ENCODE measurements around the gene CCDC184.

DNA sequence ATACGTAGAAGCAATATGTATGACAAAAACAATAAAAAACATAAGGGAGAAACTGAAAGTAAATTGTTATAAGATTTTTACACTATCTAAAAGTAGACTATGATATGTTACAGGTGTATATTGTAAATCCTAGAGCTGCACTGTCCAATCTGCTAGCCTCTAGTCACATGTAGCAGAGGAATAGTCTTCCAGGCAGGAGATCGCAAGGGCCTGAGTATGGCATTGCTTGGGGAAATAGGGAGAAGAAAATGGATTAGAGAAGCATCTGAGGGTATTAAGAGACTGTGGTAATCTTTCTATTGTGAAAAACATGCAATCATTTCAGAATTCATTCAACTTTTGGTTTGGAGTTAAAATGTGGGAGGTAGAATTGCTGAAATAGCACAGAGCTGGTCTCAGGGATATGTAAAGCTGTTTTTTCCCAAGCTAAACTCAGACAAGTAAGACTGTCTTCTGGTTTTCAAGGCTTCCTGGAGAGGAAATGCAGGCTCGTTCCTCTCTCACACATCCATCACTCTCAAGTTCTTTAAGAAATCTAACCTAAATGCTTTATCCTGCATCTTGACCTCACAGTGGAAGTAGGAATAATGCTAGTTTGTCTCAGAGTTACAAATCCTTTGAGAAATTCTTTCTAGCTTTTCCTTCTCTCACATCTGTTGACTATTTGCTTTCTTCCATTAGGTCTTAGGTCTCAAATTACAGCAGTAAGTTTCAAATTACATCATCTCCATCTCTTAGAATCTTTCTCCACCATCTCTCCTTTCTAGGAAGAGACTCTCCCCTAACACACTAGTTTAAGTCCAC is 7.6 kb upstream of the CCDC184 start:
- TF ChIP-seq, protein P1, sequence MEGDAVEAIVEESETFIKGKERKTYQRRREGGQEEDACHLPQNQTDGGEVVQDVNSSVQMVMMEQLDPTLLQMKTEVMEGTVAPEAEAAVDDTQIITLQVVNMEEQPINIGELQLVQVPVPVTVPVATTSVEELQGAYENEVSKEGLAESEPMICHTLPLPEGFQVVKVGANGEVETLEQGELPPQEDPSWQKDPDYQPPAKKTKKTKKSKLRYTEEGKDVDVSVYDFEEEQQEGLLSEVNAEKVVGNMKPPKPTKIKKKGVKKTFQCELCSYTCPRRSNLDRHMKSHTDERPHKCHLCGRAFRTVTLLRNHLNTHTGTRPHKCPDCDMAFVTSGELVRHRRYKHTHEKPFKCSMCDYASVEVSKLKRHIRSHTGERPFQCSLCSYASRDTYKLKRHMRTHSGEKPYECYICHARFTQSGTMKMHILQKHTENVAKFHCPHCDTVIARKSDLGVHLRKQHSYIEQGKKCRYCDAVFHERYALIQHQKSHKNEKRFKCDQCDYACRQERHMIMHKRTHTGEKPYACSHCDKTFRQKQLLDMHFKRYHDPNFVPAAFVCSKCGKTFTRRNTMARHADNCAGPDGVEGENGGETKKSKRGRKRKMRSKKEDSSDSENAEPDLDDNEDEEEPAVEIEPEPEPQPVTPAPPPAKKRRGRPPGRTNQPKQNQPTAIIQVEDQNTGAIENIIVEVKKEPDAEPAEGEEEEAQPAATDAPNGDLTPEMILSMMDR (IDR thresholded peaks at IDR 0.05), result no peak
- no peak for TF ChIP-seq EZH2 (IDR thresholded peaks at IDR 0.05; ENCODE audit: borderline replicate concordance, insufficient read depth, low read depth, low read length, poor library complexity, severe bottlenecking)
